ENCODE results near the gene DLGAP4. TPM values are rescaled to one million over a fixed set of nuclear protein-coding genes. Genes with fewer than 3 reads are reported as not detected.
A peak's percentile ranks its signal among the peaks of the same experiment; 100 is the strongest.

Gene DLGAP4
- total RNA-seq, 2 experiments from 2014 or later: 40.2 to 44.2 TPM

DNA sequence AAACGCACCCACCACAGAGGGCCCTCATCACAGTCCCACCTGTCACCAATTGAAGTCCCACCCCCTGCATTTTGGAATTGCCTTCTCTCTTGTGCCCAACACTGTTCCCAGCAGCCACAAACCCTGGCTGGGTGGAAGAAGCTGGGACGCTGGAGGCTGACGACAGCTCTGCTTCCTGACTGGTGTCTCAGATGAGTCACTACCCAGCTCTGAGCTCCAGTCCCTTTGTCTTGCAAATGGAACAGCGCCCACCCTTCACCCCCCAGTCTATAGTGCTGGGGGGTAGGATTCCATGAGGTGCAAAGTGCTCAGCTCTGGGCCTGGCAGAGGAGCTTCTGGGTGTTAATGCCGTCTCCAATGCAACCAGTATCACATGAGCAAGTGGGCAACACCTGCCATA, 85.3 kb downstream of the DLGAP4 start:
- peaks cover 3% of the 10 kb centered on the region for H3K9me3 Mint-ChIP-seq
- CTCF ChIA-PET: interaction anchor here (1.0 kb wide), 1 partner anchor 189 kb away, joined by 5 read pairs; no protein-coding TSS in a partner anchor
- DNase-seq: no peak
- peaks cover 5% of the 10 kb centered on the region for H3K27me3 Mint-ChIP-seq
- no peak overlapping the region for H3K27ac Mint-ChIP-seq
- H3K4me1 Mint-ChIP-seq: no peaks in the 10 kb centered on the region
- POLR2A ChIA-PET: no interaction called here
- no peaks in the 10 kb centered on the region for H3K36me3 Mint-ChIP-seq (ENCODE audit: low read depth)
- H3K4me3 Mint-ChIP-seq: no peak overlapping the region

DNA sequence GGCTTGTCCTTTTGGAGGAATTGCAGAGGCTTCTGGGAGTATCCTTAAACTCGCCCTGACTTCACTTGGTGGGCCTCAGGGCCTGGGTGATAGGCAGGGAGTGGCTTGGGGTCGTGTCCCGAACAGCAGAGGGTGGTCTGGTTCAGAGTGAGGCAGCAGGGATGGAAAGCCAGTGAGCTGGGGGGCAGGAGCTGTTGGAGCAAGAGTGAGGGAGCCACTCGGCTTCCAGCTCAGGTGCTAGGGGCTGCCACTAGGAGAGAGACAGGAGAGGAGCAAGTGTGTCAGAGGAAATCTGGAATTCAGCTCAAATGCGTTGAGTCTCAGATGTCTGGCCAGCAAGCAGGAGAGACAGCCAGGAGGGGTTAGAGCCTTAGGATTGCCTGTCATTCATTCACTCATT, 85.8 kb downstream of the DLGAP4 start:
- peaks cover 5% of the 10 kb centered on the region for H3K9me3 Mint-ChIP-seq
- CTCF ChIA-PET: interaction anchor here (1.7 kb wide), 1 partner anchor 118 kb away, joined by 3 read pairs; no protein-coding TSS in a partner anchor
- H3K27ac Mint-ChIP-seq: no peak overlapping the region
- peaks cover 5% of the 10 kb centered on the region for H3K27me3 Mint-ChIP-seq
- no peaks in the 10 kb centered on the region for H3K36me3 Mint-ChIP-seq (ENCODE audit: low read depth)
- DNase-seq: no peak
- H3K4me3 Mint-ChIP-seq: no peak overlapping the region
- H3K4me1 Mint-ChIP-seq: no peaks in the 10 kb centered on the region
- POLR2A ChIA-PET: no interaction called here

DNA sequence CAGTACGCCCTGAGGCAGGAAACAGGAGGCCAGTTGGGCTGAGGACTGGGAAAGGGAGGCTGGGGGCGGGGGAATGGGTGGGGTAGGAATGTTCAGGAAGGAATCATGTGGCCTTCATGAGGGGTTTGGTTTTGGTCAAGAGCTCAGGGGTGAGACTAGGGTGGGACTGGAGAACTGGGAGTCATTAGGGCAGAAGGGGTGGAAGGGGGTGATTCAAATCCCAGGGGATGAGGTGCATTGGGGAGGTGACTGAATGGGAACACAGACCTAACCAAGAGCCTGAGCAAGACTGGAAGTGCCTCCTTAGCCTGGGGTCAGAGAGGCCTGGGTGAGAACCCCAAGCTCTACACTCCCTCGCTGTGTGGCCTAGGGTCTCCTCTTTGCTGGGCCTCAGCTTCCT, 86.8 kb downstream of the DLGAP4 start:
- no peak for DNase-seq
- ChIA-PET POLR2A (no interaction called here), CTCF (interaction anchor here (1.7 kb wide), 1 partner anchor 119 kb away, joined by 3 read pairs; no protein-coding TSS in a partner anchor)
- Mint-ChIP-seq H3K27me3 (peaks cover 3% of the 10 kb centered on the region), H3K4me3 (no peak overlapping the region), H3K4me1 (no peaks in the 10 kb centered on the region), H3K27ac (no peak overlapping the region), H3K9me3 (peaks cover 5% of the 10 kb centered on the region), H3K36me3 (ENCODE audit: low read depth) (no peaks in the 10 kb centered on the region)

DNA sequence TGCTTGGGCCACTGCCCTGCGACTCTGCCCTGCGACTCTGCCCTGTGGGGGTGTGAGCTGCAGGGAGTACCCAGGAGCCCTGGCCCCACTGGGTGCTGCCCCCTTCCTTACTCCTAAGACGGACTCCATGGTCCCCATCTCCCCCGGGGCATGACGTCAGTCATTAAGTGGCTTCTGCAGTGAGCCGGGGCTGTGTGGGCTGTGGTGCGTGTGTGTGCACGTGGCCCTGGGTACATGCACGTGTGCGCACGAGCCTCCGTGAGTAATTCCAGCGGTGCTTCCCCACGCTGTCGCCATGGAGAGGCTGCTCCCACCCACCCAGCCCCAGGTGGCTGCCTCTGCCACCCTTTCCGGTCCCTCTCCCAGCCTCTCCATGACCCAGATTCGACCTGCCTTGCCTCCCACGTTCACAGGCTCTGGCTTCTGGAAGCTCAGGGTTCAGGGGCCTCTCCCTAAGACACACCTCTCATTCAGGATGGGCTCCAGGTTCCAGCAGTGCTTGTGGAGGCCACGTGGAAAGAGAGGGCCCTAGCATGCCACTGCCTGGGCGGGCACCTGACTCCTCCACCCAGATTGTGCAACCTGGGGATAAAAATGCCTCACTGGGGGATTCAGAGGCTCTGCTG, 88.3 kb downstream of the DLGAP4 start:
- Mint-ChIP-seq H3K4me1 (no peaks in the 10 kb centered on the region), H3K27me3 (peaks cover 3% of the 10 kb centered on the region), H3K27ac (no peak overlapping the region), H3K9me3 (peaks cover 5% of the 10 kb centered on the region), H3K4me3 (no peak overlapping the region), H3K36me3 (ENCODE audit: low read depth) (no peaks in the 10 kb centered on the region)
- no peak for DNase-seq
- ChIA-PET CTCF (no interaction called here), POLR2A (no interaction called here)

DNA sequence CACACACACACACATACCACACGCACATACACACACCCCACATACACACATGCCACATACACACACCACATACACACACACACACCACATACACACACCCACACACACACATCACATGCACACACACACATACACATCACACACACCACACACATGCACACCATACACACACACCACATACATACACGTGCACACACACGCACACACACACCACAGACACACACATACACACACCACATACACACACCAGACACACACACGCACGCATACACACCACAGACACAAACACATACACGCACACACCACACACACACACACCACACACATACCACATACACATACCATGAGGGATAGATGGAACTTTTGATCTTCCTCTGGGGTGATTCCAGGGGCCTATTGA, 90.2 kb downstream of the DLGAP4 start:
- POLR2A ChIA-PET: no interaction called here
- Mint-ChIP-seq H3K27ac (no peak overlapping the region), H3K27me3 (peaks cover 6% of the 10 kb centered on the region), H3K9me3 (peaks cover 5% of the 10 kb centered on the region), H3K36me3 (ENCODE audit: low read depth) (no peaks in the 10 kb centered on the region), H3K4me3 (no peak overlapping the region), H3K4me1 (no peaks in the 10 kb centered on the region)
- DNase-seq: no peak
- CTCF ChIA-PET: no interaction called here

DNA sequence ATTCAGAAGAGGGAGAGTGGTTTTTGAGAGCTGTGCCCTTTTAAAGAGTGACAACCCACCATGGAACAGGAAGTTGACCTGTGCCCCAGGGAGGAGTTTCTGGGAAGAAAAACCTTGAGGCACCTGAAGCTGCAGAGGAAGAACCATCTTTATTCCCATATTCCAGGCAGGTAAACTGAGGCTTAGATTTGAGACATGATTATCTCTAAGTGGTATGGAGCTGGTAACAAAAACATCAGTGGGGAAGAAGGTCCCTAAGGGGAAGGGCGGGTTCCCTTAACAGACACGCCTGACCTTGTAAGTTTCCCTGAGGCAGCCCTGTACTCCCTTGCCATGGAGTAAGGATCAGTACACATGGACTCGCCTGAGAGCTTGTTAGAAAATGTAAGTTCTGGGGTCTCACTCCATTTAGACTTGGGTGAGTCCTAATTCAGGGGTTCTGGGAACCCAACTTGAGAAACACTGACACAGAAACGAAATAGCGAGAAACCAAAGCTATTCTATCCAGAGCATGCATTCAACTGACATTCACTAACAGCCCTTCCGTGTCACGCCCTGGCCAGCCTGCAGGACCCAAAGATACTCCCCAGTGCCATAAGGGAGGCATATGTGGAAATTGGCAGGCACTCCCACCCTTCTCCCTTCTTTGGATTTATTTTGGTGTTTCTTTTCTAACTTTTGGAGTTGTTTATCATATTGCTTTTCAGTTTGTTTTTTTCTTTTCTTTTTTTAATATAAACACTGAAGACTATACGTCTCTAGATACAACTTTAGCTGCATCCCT, 90.9 kb downstream of the DLGAP4 start:
- peaks cover 5% of the 10 kb centered on the region for H3K9me3 Mint-ChIP-seq
- peaks cover 11% of the 10 kb centered on the region for H3K27me3 Mint-ChIP-seq
- no peaks in the 10 kb centered on the region for H3K4me1 Mint-ChIP-seq
- ChIA-PET POLR2A (no interaction called here), CTCF (no interaction called here)
- H3K36me3 Mint-ChIP-seq (ENCODE audit: low read depth): no peaks in the 10 kb centered on the region
- no peak overlapping the region for H3K27ac Mint-ChIP-seq
- DNase-seq: no peak
- no peak overlapping the region for H3K4me3 Mint-ChIP-seq

DNA sequence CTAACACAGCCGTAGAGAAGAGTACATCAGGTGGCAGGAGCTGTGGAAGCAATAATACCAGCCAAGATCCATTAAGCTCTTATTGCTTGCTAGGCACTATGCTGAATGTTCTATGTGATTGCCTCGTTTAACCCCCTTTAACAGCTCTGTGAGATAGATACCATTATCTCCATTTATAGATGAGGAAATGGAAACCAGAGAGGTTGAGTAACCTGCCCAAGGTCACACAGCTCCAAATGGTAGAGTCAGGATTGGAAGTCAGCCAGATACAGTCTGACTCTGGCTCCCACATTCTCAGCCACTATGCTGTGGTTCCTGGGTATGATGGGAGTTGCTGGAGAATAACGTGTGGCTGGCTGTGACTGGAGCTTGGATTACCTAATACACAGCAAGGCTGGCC, 92.4 kb downstream of the DLGAP4 start:
- H3K4me1 Mint-ChIP-seq: no peaks in the 10 kb centered on the region
- no peaks in the 10 kb centered on the region for H3K36me3 Mint-ChIP-seq (ENCODE audit: low read depth)
- peaks cover 13% of the 10 kb centered on the region for H3K27me3 Mint-ChIP-seq
- ChIA-PET CTCF (interaction anchor here (1.1 to 2.0 kb wide), 3 partner anchors 23 to 125 kb away, joined by 3 to 7 read pairs (median 6); no protein-coding TSS in a partner anchor), POLR2A (no interaction called here)
- no peak for DNase-seq
- no peak overlapping the region for H3K27ac Mint-ChIP-seq
- peaks cover 5% of the 10 kb centered on the region for H3K9me3 Mint-ChIP-seq
- no peak overlapping the region for H3K4me3 Mint-ChIP-seq

DNA sequence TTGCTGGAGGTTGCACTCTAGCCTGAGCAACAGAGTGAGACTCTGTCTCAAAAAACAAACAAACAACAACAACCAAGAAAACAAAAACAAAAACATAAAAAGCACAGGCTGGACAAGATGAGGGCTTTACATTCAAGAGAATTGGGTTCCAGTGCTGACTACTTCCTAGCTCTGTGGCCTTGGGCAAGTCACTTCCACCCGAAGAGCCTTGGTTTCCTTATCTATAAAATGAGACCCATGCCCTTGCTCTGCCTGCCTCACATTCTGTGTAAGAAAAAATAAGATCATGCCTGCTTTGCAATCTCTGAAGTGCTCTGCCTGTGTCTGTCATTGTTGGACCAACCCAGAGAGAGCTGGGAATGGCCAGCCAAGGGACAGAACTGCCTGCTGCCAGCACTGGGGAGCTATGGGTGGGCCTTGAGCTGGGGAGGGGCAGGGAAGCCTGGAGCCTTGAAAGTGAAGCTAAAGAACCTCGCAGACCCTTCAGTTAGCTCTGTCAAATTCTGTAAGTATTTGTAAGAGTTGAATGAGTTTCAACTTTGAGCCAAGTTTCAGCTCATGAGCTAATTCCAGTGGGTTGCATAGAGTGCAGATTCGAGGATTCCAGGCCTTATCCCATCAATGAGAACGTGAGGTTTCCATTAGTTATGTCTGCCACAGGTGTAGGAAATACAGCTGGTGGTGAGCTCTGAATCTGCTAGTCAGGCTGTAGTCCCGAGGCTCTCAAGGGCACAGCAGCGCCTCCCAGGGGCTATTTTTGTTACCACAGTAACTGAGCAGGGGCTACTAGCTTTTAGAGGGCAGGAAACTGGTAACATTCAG, 93.2 kb downstream of the DLGAP4 start:
- POLR2A ChIA-PET: no interaction called here
- no peaks in the 10 kb centered on the region for H3K36me3 Mint-ChIP-seq (ENCODE audit: low read depth)

DNA sequence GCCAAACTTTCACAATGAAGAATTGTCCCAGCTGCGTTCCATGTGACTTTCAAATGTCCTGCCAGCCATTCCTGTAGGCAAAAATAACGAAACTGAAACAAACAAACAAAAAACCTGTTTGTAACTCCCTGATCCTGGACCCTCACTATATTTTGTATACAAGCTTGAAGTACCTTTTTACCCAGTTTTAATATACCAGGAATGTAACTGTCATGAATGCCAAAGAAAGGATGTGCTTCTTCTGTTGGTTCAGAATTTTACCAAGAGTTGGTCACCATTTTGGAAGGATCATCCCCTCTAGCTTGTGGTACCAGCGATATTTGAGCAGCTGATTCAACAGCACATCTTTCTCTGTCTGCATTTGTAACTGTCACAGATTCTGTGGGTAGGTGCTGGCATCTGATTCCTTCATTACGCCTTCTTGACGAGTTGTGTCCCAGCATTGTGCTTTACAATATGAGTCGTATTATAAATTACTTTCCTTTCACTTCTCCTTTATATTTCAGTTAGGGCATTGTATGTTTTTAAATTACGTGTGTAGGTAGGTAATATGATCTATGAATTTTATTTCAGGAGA, 93.9 kb downstream of the DLGAP4 start:
- DNase-seq: no peak
- Mint-ChIP-seq H3K4me3 (no peak overlapping the region), H3K36me3 (ENCODE audit: low read depth) (no peaks in the 10 kb centered on the region), H3K4me1 (no peaks in the 10 kb centered on the region), H3K27me3 (peaks cover 13% of the 10 kb centered on the region), H3K27ac (no peak overlapping the region), H3K9me3 (peaks cover 5% of the 10 kb centered on the region)
- ChIA-PET POLR2A (no interaction called here), CTCF (interaction anchor here (0.8 to 2.0 kb wide), 6 partner anchors 10 to 950 kb away, joined by 3 to 7 read pairs (median 5); no protein-coding TSS in a partner anchor)

More for the DNA sequence above, 93.2 kb downstream of the DLGAP4 start:
- Mint-ChIP-seq H3K4me3 (no peak overlapping the region), H3K27me3 (peaks cover 13% of the 10 kb centered on the region), H3K9me3 (peaks cover 5% of the 10 kb centered on the region), H3K27ac (no peak overlapping the region), H3K4me1 (no peaks in the 10 kb centered on the region)
- CTCF ChIA-PET: interaction anchor here (0.8 to 2.0 kb wide), 7 partner anchors 9 to 949 kb away, joined by 3 to 7 read pairs (median 4); no protein-coding TSS in a partner anchor
- peak; percentile 50 for DNase-seq

DNA sequence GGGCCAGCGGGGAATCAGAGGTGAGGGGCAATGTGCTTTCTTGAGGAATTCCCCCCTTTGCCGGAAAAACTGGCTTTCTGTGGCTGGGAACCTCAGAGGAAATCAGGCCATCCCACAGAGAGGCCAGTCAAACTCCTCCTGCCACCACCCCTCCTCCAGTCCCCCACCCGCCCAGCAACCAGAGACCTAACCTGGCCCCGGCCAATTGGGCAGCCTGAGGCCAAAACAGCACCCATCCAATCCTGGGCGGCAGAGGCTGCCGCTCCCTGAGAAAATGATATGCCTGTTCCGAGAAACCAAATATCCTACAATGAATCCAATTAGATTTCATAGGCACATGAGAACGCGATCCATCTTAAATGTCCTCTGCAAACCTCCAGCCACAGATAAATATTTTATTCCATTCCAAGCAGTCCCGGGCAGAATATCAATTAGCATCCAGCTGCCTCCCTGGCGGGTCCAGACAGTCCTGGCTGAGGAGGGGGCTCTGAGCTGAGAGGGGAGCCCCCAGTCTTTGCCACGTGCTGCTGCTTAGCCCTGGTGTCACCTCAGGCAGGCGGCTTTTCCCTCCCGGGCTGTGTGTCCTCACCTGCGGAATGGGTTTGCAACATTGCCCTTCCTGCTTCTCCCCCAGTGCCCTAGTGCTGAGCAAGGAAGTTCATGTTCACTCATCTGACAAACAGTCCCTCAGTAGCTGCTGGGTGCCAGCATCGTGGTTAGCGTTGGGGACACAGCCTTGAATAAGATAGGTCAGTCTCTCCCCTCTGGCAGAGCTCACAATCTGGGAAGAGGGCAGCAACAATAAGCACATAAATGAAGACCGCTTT, 95.0 kb downstream of the DLGAP4 start:
- H3K27ac Mint-ChIP-seq: no peak overlapping the region
- ChIA-PET POLR2A (no interaction called here), CTCF (no interaction called here)
- peaks cover 5% of the 10 kb centered on the region for H3K9me3 Mint-ChIP-seq
- H3K4me1 Mint-ChIP-seq: no peaks in the 10 kb centered on the region
- DNase-seq: no peak
- H3K4me3 Mint-ChIP-seq: no peak overlapping the region
- H3K27me3 Mint-ChIP-seq: peaks cover 13% of the 10 kb centered on the region
- H3K36me3 Mint-ChIP-seq (ENCODE audit: low read depth): no peaks in the 10 kb centered on the region

DNA sequence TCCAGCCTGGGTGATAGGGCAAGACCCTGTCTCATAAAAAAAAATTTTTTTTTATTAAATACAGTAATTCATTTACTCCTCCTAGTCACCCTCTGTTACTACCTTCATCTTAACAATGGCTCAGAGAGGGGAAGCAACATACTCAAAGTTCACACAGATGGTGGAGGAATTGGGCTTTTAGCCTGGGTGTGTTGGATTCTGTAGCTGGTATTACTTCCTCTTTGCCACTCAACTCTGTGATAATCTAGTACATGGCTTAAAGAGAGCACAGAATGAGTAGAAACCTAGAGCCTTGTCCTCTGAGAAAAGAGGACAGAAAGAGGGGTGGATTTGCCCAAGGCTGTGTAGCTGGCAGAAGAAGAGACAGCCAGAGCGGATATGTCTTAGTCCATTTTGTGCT, 96.6 kb downstream of the DLGAP4 start:
- Mint-ChIP-seq H3K9me3 (no peaks in the 10 kb centered on the region), H3K36me3 (ENCODE audit: low read depth) (no peaks in the 10 kb centered on the region), H3K4me3 (no peak overlapping the region), H3K27me3 (peaks cover 13% of the 10 kb centered on the region), H3K27ac (no peak overlapping the region), H3K4me1 (no peaks in the 10 kb centered on the region)
- ChIA-PET CTCF (no interaction called here), POLR2A (no interaction called here)
- no peak for DNase-seq

DNA sequence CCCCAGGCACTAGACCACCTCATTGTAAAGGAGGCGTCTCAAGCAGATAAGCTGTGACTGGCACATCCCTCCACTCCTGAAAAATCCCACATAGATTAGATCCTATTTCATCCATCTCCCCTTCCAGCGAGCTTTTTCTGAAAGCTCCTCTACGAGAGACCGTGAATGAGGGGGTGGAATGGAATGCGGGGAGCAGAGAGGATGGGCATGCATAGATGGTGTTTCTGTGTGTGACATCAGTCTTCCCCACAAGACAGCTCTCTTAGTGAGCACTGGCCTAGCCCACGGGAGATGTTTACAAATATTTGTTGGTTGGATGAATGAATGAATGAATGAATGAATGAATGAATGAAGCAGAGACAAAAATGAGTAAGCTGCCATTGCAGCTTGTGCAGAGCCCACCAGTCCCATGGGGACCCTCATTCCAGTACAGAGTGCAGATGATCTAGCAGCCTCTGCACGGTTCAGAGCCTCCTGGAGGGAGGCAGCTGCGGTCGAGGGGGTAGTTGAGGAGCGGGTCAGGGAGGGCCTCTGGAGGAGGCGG, 98.4 kb downstream of the DLGAP4 start:
- DNase-seq: no peak
- Mint-ChIP-seq H3K4me3 (no peak overlapping the region), H3K4me1 (no peaks in the 10 kb centered on the region), H3K27me3 (peaks cover 13% of the 10 kb centered on the region), H3K36me3 (ENCODE audit: low read depth) (no peaks in the 10 kb centered on the region), H3K27ac (no peak overlapping the region), H3K9me3 (no peaks in the 10 kb centered on the region)
- ChIA-PET CTCF (no interaction called here), POLR2A (no interaction called here)

All from activated CD4-positive, alpha-beta memory T cell treated with anti-CD3 and anti-CD28 coated beads, Interleukin-2, amount 10 ng/mL, durations not matched to agents 7 days and 5 days (primary cell).